Measurements from ENCODE around the gene NIPAL4.

Gene NIPAL4

GRCh38 chr5:157454273-157454672 lies 5.7 kb upstream of the NIPAL4 start:
- Mint-ChIP-seq H3K27ac (no peak overlapping the region), H3K27me3 (peaks cover 5% of the 10 kb centered on the region), H3K4me1 (ENCODE audit: low read depth) (no peaks in the 10 kb centered on the region), H3K4me3 (no peak overlapping the region), H3K9me3 (ENCODE audit: low read depth) (no peaks in the 10 kb centered on the region), H3K36me3 (no peaks in the 10 kb centered on the region)

GRCh38 chr5:157455057-157455456 lies 5.0 kb upstream of the NIPAL4 start:
- Mint-ChIP-seq H3K27me3 (peaks cover 7% of the 10 kb centered on the region), H3K36me3 (no peaks in the 10 kb centered on the region), H3K4me3 (no peak overlapping the region), H3K9me3 (ENCODE audit: low read depth) (no peaks in the 10 kb centered on the region), H3K4me1 (ENCODE audit: low read depth) (peaks cover 2% of the 10 kb centered on the region), H3K27ac (no peak overlapping the region)

- Mint-ChIP-seq H3K27ac (no peak overlapping the region), H3K36me3 (no peaks in the 10 kb centered on the region), H3K4me1 (ENCODE audit: low read depth) (peaks cover 6% of the 10 kb centered on the region)
Observed at GRCh38 chr5:157456301-157456700, 3.7 kb upstream of the NIPAL4 start.

GRCh38 chr5:157457391-157457790 lies 2.6 kb upstream of the NIPAL4 start:
- Mint-ChIP-seq H3K4me1 (ENCODE audit: low read depth) (peaks cover 6% of the 10 kb centered on the region), H3K4me3 (no peak overlapping the region), H3K9me3 (ENCODE audit: low read depth) (no peaks in the 10 kb centered on the region), H3K27ac (no peak overlapping the region), H3K27me3 (peaks cover 10% of the 10 kb centered on the region), H3K36me3 (no peaks in the 10 kb centered on the region)

More at GRCh38 chr5:157456301-157456700, 3.7 kb upstream of the NIPAL4 start:
- Mint-ChIP-seq H3K4me3 (no peak overlapping the region), H3K9me3 (ENCODE audit: low read depth) (no peaks in the 10 kb centered on the region), H3K27me3 (peaks cover 8% of the 10 kb centered on the region)

GRCh38 chr5:157458835-157459234 lies 1.2 kb upstream of the NIPAL4 start:
- peaks cover 10% of the 10 kb centered on the region for H3K27me3 Mint-ChIP-seq
- no peaks in the 10 kb centered on the region for H3K9me3 Mint-ChIP-seq (ENCODE audit: low read depth)
- no peak overlapping the region for H3K27ac Mint-ChIP-seq

GRCh38 chr5:157460921-157461792 lies 1.1 kb downstream of the NIPAL4 start:
- H3K27me3 Mint-ChIP-seq: peaks cover 13% of the 10 kb centered on the region
- H3K4me3 Mint-ChIP-seq: peak overlapping the region; percentile 78
- H3K4me1 Mint-ChIP-seq (ENCODE audit: low read depth): peaks cover 20% of the 10 kb centered on the region
- H3K9me3 Mint-ChIP-seq (ENCODE audit: low read depth): no peaks in the 10 kb centered on the region
- peak overlapping the region; percentile 41 for H3K27ac Mint-ChIP-seq
- no peaks in the 10 kb centered on the region for H3K36me3 Mint-ChIP-seq

More at GRCh38 chr5:157458835-157459234, 1.2 kb upstream of the NIPAL4 start:
- H3K36me3 Mint-ChIP-seq: no peaks in the 10 kb centered on the region
- H3K4me3 Mint-ChIP-seq: peak overlapping the region; percentile 7
- peaks cover 8% of the 10 kb centered on the region for H3K4me1 Mint-ChIP-seq (ENCODE audit: low read depth)

GRCh38 chr5:157463081-157463480 lies 3.1 kb downstream of the NIPAL4 start:
- peaks cover 20% of the 10 kb centered on the region for H3K4me1 Mint-ChIP-seq (ENCODE audit: low read depth)
- H3K4me3 Mint-ChIP-seq: no peak overlapping the region

GRCh38 chr5:157463621-157464518 lies 3.9 kb downstream of the NIPAL4 start:
- H3K4me1 Mint-ChIP-seq (ENCODE audit: low read depth): peaks cover 20% of the 10 kb centered on the region
- peaks cover 12% of the 10 kb centered on the region for H3K27me3 Mint-ChIP-seq
- peak overlapping the region; percentile 16 for H3K27ac Mint-ChIP-seq
- no peaks in the 10 kb centered on the region for H3K36me3 Mint-ChIP-seq
- no peaks in the 10 kb centered on the region for H3K9me3 Mint-ChIP-seq (ENCODE audit: low read depth)
- no peak overlapping the region for H3K4me3 Mint-ChIP-seq

More at GRCh38 chr5:157463081-157463480, 3.1 kb downstream of the NIPAL4 start:
- Mint-ChIP-seq H3K36me3 (no peaks in the 10 kb centered on the region), H3K27me3 (peaks cover 13% of the 10 kb centered on the region), H3K27ac (no peak overlapping the region), H3K9me3 (ENCODE audit: low read depth) (no peaks in the 10 kb centered on the region)

- peaks cover 17% of the 10 kb centered on the region for H3K4me1 Mint-ChIP-seq (ENCODE audit: low read depth)
- no peaks in the 10 kb centered on the region for H3K36me3 Mint-ChIP-seq
- no peak overlapping the region for H3K4me3 Mint-ChIP-seq
- peak overlapping the region; percentile 13 for H3K27ac Mint-ChIP-seq
- H3K27me3 Mint-ChIP-seq: peaks cover 9% of the 10 kb centered on the region
- no peaks in the 10 kb centered on the region for H3K9me3 Mint-ChIP-seq (ENCODE audit: low read depth)
Observed at GRCh38 chr5:157464519-157465171, 4.6 kb downstream of the NIPAL4 start.

- Mint-ChIP-seq H3K27me3 (peaks cover 6% of the 10 kb centered on the region), H3K27ac (no peak overlapping the region), H3K4me3 (no peak overlapping the region), H3K4me1 (ENCODE audit: low read depth) (peaks cover 13% of the 10 kb centered on the region), H3K9me3 (ENCODE audit: low read depth) (no peaks in the 10 kb centered on the region), H3K36me3 (no peaks in the 10 kb centered on the region)
Observed at GRCh38 chr5:157468293-157468965, 8.4 kb downstream of the NIPAL4 start.

- Mint-ChIP-seq H3K9me3 (ENCODE audit: low read depth) (no peaks in the 10 kb centered on the region), H3K36me3 (no peaks in the 10 kb centered on the region), H3K4me3 (no peak overlapping the region), H3K27ac (no peak overlapping the region), H3K27me3 (peaks cover 6% of the 10 kb centered on the region), H3K4me1 (ENCODE audit: low read depth) (peaks cover 9% of the 10 kb centered on the region)
Observed at GRCh38 chr5:157469073-157469472, 9.1 kb downstream of the NIPAL4 start.

- peaks cover 3% of the 10 kb centered on the region for H3K4me1 Mint-ChIP-seq (ENCODE audit: low read depth)
- no peak overlapping the region for H3K27ac Mint-ChIP-seq
- no peak overlapping the region for H3K4me3 Mint-ChIP-seq
- peaks cover 4% of the 10 kb centered on the region for H3K27me3 Mint-ChIP-seq
- no peaks in the 10 kb centered on the region for H3K9me3 Mint-ChIP-seq (ENCODE audit: low read depth)
- H3K36me3 Mint-ChIP-seq: no peaks in the 10 kb centered on the region
Observed at GRCh38 chr5:157469687-157470086, 9.7 kb downstream of the NIPAL4 start.

GRCh38 chr5:157470631-157471030 lies 10.6 kb downstream of the NIPAL4 start:
- no peak overlapping the region for H3K27ac Mint-ChIP-seq
- H3K27me3 Mint-ChIP-seq: no peaks in the 10 kb centered on the region
- H3K9me3 Mint-ChIP-seq (ENCODE audit: low read depth): no peaks in the 10 kb centered on the region
- no peak overlapping the region for H3K4me3 Mint-ChIP-seq
- no peaks in the 10 kb centered on the region for H3K36me3 Mint-ChIP-seq
- no peaks in the 10 kb centered on the region for H3K4me1 Mint-ChIP-seq (ENCODE audit: low read depth)

- Mint-ChIP-seq H3K27me3 (no peaks in the 10 kb centered on the region), H3K4me3 (no peak overlapping the region), H3K9me3 (ENCODE audit: low read depth) (no peaks in the 10 kb centered on the region), H3K36me3 (no peaks in the 10 kb centered on the region), H3K27ac (no peak overlapping the region), H3K4me1 (ENCODE audit: low read depth) (no peaks in the 10 kb centered on the region)
Observed at GRCh38 chr5:157471709-157472108, 11.7 kb downstream of the NIPAL4 start.
